DOHH2 (cell line): ENCODE results near the gene PIP4K2A.

ENCODE experiments used
- H3F3A ChIP-seq: fragments of 200-600 bp; sonication (generic), shearing (Covaris generic); 2 replicates; pipeline ENCODE4 v1.6.0; 2016; ENCODE audit warnings: antibody characterized with exemption, mild to moderate bottlenecking; ENCODE audit not compliant: control insufficient read depth, insufficient read depth
- H3K27ac ChIP-seq: fragments of 200-600 bp; sonication (generic); 2 replicates; pipeline ENCODE4 v1.5.1; 2014; ENCODE audit warnings: low read depth, mild to moderate bottlenecking, low read length, moderate library complexity
- H3K27me3 ChIP-seq: fragments of 200-600 bp; sonication (generic); 2 replicates; pipeline ENCODE4 v1.6.1; 2014; ENCODE audit warnings: mild to moderate bottlenecking, low read length, mixed read lengths; ENCODE audit not compliant: control insufficient read depth
- H3K36me3 ChIP-seq: fragments of 200-600 bp; sonication (generic); 2 replicates; pipeline ENCODE4 v1.6.1; 2014; ENCODE audit warnings: mild to moderate bottlenecking, low read length, moderate library complexity, mixed read lengths; ENCODE audit not compliant: control insufficient read depth
- H3K4me1 ChIP-seq: fragments of 200-600 bp; sonication (generic); 2 replicates; pipeline ENCODE4 v1.6.1; 2014; ENCODE audit warnings: mild to moderate bottlenecking, low read length, mixed read lengths; ENCODE audit not compliant: control insufficient read depth
- H3K4me2 ChIP-seq: fragments of 200-600 bp; sonication (generic); 2 replicates; pipeline ENCODE4 v1.6.0; 2014; ENCODE audit warnings: mild to moderate bottlenecking, low read length, moderate library complexity
- H3K4me3 ChIP-seq: fragments of 200-600 bp; sonication (generic); 2 replicates; pipeline ENCODE4 v1.5.1; 2014; ENCODE audit warnings: mild to moderate bottlenecking, low read length, mixed read lengths
- H3K79me2 ChIP-seq: fragments of 200-600 bp; sonication (generic); 2 replicates; pipeline ENCODE4 v1.6.1; 2014; ENCODE audit warnings: mild to moderate bottlenecking, low read length, mixed read lengths; ENCODE audit not compliant: control insufficient read depth
- H3K9me2 ChIP-seq: fragments of 200-600 bp; sonication (generic); replicated peaks from 2 replicates; pipeline ENCODE4 v1.6.1; 2014; ENCODE audit warnings: mild to moderate bottlenecking, low read length, mixed read lengths; ENCODE audit not compliant: control insufficient read depth
- H3K9me3 ChIP-seq: fragments of 200-600 bp; sonication (generic); 2 replicates; pipeline ENCODE4 v1.6.1; 2014; ENCODE audit warnings: antibody characterized with exemption, low read length, mixed read lengths; ENCODE audit not compliant: control insufficient read depth, insufficient read depth
- H4K20me1 ChIP-seq: fragments of 200-600 bp; sonication (generic); 2 replicates; pipeline ENCODE4 v1.6.0; 2014; ENCODE audit warnings: low read depth, mild to moderate bottlenecking, antibody characterized with exemption, low read length, moderate library complexity; ENCODE audit not compliant: control insufficient read depth, insufficient read depth
- EZH2phosphoT487 ChIP-seq: fragments of 200-600 bp; sonication (generic); IDR thresholded peaks from 2 replicates; pipeline ENCODE4 v1.6.1; 2017; ENCODE audit warnings: borderline replicate concordance, mild to moderate bottlenecking, antibody characterized with exemption, low read length, moderate library complexity, mixed read lengths
- TF ChIP-seq, protein P1 (sequence below): fragments of 200-600 bp; sonication (generic); IDR thresholded peaks from one replicate; pipeline ENCODE4 v1.5.1; 2014; ENCODE audit warnings: antibody characterized with exemption, mild to moderate bottlenecking, low read depth, low read length; ENCODE audit not compliant: poor library complexity, severe bottlenecking

PIP4K2A gene

DNA sequence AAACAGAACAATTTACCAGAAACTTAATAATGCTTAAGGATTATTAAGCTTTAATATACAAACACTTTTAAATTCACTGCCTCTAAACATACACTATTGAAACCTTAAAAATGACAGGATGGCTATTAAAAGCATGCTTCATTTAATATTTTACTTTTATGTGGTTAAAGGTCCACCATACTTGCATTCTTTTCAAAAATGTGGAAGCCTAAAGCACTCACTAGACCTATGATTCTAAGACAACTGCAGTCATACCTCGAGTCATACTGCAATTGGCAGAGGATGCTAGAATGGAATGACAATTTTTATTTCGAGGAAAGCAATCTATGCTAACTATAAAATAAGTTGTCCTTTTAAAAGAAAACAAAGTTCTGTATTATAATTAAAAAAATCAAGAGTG, 85.3 kb downstream of the PIP4K2A start:
- Histone ChIP-seq H3K36me3 (no peaks in the 10 kb centered on the region), H3K27me3 (no peaks in the 10 kb centered on the region), H3K79me2 (peaks cover 95% of the 10 kb centered on the region), H3K4me3 (no peak overlapping the region), H3F3A (no peaks in the 10 kb centered on the region; the same call in 1 of the 2 replicates), H4K20me1 (0 out of 2 replicates have a peak, but pooled peaks cover 4% of the 10 kb centered on the region), H3K4me1 (peaks cover 61% of the 10 kb centered on the region), H3K4me2 (no peak overlapping the region), H3K9me2 (no peaks in the 10 kb centered on the region), H3K27ac (no peak overlapping the region), H3K9me3 (no peaks in the 10 kb centered on the region)
- TF ChIP-seq, protein P1, sequence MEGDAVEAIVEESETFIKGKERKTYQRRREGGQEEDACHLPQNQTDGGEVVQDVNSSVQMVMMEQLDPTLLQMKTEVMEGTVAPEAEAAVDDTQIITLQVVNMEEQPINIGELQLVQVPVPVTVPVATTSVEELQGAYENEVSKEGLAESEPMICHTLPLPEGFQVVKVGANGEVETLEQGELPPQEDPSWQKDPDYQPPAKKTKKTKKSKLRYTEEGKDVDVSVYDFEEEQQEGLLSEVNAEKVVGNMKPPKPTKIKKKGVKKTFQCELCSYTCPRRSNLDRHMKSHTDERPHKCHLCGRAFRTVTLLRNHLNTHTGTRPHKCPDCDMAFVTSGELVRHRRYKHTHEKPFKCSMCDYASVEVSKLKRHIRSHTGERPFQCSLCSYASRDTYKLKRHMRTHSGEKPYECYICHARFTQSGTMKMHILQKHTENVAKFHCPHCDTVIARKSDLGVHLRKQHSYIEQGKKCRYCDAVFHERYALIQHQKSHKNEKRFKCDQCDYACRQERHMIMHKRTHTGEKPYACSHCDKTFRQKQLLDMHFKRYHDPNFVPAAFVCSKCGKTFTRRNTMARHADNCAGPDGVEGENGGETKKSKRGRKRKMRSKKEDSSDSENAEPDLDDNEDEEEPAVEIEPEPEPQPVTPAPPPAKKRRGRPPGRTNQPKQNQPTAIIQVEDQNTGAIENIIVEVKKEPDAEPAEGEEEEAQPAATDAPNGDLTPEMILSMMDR = no peak
- TF ChIP-seq EZH2phosphoT487 = no peak

DNA sequence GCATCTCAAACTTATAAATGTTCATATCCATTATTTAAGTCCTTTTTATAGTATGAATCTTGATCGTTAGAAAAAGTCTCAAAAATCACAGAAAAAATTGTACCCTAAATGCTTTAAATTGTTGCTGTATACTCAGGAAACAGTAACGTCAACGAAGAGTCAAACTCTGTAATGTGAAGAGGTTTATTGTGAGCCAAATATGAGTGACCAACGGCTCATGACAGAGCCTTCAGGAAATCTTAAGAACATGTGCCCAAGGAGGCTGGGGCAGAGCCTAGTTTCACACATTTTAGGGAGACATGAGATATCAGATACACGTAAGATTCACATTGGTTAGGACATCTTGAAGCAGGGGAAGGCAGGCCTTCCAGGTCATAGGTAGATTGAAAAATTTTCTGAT, 86.1 kb downstream of the PIP4K2A start:
- Histone ChIP-seq H3K27me3 (no peaks in the 10 kb centered on the region), H3F3A (no peaks in the 10 kb centered on the region; the same call in 1 of the 2 replicates), H3K9me3 (no peaks in the 10 kb centered on the region), H3K79me2 (peaks cover 95% of the 10 kb centered on the region), H3K4me1 (peaks cover 61% of the 10 kb centered on the region), H3K9me2 (no peaks in the 10 kb centered on the region), H4K20me1 (0 out of 2 replicates have a peak, but pooled peaks cover 4% of the 10 kb centered on the region), H3K27ac (no peak overlapping the region), H3K4me3 (no peak overlapping the region), H3K4me2 (no peak overlapping the region), H3K36me3 (no peaks in the 10 kb centered on the region)
- TF ChIP-seq, protein P1 = no peak
- TF ChIP-seq EZH2phosphoT487 = no peak

DNA sequence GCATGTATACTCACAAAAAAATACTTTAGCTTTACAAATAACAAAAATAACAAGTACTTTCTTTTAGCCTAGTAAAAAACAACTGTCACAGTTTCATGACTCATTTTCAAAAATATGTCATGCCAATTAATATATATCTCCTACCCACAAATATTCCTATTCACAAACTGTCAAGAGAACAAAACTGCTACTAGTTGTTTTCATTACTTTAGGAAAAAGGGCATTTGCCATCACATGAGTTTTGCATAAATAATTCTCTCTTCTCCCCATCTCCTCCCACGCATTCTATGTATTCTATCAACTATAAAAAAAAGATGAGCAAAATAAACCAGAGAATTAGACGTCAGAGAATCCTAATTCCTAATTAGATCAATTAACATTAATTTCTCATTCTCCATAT, 87.6 kb downstream of the PIP4K2A start:
- Histone ChIP-seq H4K20me1 (0 out of 2 replicates have a peak, but pooled peaks cover 4% of the 10 kb centered on the region), H3K27ac (no peak overlapping the region), H3K36me3 (no peaks in the 10 kb centered on the region), H3K27me3 (no peaks in the 10 kb centered on the region), H3K4me3 (no peak overlapping the region), H3K4me2 (no peak overlapping the region), H3K4me1 (peaks cover 53% of the 10 kb centered on the region), H3K9me2 (no peaks in the 10 kb centered on the region), H3K79me2 (peaks cover 96% of the 10 kb centered on the region), H3K9me3 (no peaks in the 10 kb centered on the region), H3F3A (no peaks in the 10 kb centered on the region; the same call in 1 of the 2 replicates)
- TF ChIP-seq, protein P1 = no peak
- no peak for TF ChIP-seq EZH2phosphoT487
